GM18951 (cell line): Measurements from ENCODE around the gene RNPEP.

Experiments
- POLR2A ChIP-seq: IDR thresholded peaks from 4 replicates; pipeline ENCODE4 v1.6.1; 2011; ENCODE audit warnings: mild to moderate bottlenecking; ENCODE audit not compliant: insufficient read length, insufficient read depth; ENCODE audit errors: extremely low read depth
- in situ Hi-C: fragments of 300-500 bp; cut with MboI; formaldehyde crosslinking; loops from one replicate; pipeline ENCODE4 v1.12.0; 2022; ENCODE audit warnings: low sequenced_read_pairs, mixed read lengths, inconsistent platforms; ENCODE audit not compliant: unreplicated experiment

RNPEP gene

GRCh38 chr1:202009326-202010179, 27.1 kb downstream of the RNPEP start:
- in situ Hi-C loops, result loop anchor here (5.0 kb wide), 1 partner anchor 108 kb away; no protein-coding TSS in a partner anchor
- TF ChIP-seq POLR2A, result no peak

GRCh38 chr1:202010180-202011015, 27.9 kb downstream of the RNPEP start, which contains the start of gene ELF3:
Gene ELF3 (plus strand): TSS chr1:202010587. CDS start chr1:202011137, 550 bp downstream.
- in situ Hi-C loops, result no loop called here
- TF ChIP-seq POLR2A, result peak; percentile 80

GRCh38 chr1:202011994-202012393, 29.5 kb downstream of the RNPEP start:
- in situ Hi-C loops, result no loop called here
- no peak for TF ChIP-seq POLR2A

GRCh38 chr1:202012544-202013478, 30.4 kb downstream of the RNPEP start:
- TF ChIP-seq POLR2A, result no peak
- in situ Hi-C loops, result no loop called here

- TF ChIP-seq POLR2A, result no peak
- in situ Hi-C loops, result no loop called here
These were observed 31.2 kb downstream of the RNPEP start for GRCh38 chr1:202013603-202014002.

GRCh38 chr1:202014060-202014459, 31.6 kb downstream of the RNPEP start:
- in situ Hi-C loops, result no loop called here

GRCh38 chr1:202014915-202015661, 32.6 kb downstream of the RNPEP start:
- no peak for TF ChIP-seq POLR2A
- in situ Hi-C loops, result no loop called here

More at GRCh38 chr1:202014060-202014459, 31.6 kb downstream of the RNPEP start:
- TF ChIP-seq POLR2A, result no peak

- TF ChIP-seq POLR2A, result no peak
- in situ Hi-C loops, result no loop called here
These were observed 33.2 kb downstream of the RNPEP start for GRCh38 chr1:202015662-202015937.

- in situ Hi-C loops, result no loop called here
These were observed 33.8 kb downstream of the RNPEP start for GRCh38 chr1:202016022-202016810.

GRCh38 chr1:202016811-202017748, 34.6 kb downstream of the RNPEP start:
- in situ Hi-C loops, result no loop called here
- TF ChIP-seq POLR2A, result no peak

More at GRCh38 chr1:202016022-202016810, 33.8 kb downstream of the RNPEP start:
- no peak for TF ChIP-seq POLR2A
